Superior temporal gyrus (tissue), 1 donor: ENCODE data around the gene TRIM46.
A peak's percentile ranks its signal among the peaks of the same experiment; 100 is the strongest.

Source experiments
- DNase-seq: peaks from one replicate; pipeline ENCODE4 v3.0.0-alpha.2; 2016; ENCODE audit errors: extremely low spot score

Gene TRIM46

GRCh38 chr1:155173478-155174323, at the start of gene TRIM46:
TRIM46 (plus strand) TSS chr1:155173849; CDS start chr1:155173967, 118 bp downstream.
- DNase-seq, result peak; percentile 13

GRCh38 chr1:155124503-155125463, 48.9 kb upstream of the TRIM46 start:
- peak; percentile 16 for DNase-seq

- peak; percentile 41 for DNase-seq
These were observed 48.1 kb upstream of the TRIM46 start for GRCh38 chr1:155125511-155125945.

GRCh38 chr1:155125946-155126555, 47.6 kb upstream of the TRIM46 start:
- peak; percentile 83 for DNase-seq

GRCh38 chr1:155126556-155127104, 47.0 kb upstream of the TRIM46 start:
- DNase-seq, result no peak

GRCh38 chr1:155127105-155127966, 46.3 kb upstream of the TRIM46 start, which contains the start of gene EFNA1:
EFNA1 (plus strand) TSS chr1:155127876; CDS start chr1:155127978, 102 bp downstream.
- DNase-seq, result peak; percentile 97

GRCh38 chr1:155127967-155128754, 45.5 kb upstream of the TRIM46 start:
- DNase-seq, result peak; percentile 23

- peak; percentile 66 for DNase-seq
These were observed 44.7 kb upstream of the TRIM46 start for GRCh38 chr1:155128755-155129473.

- no peak for DNase-seq
These were observed 43.2 kb upstream of the TRIM46 start for GRCh38 chr1:155130272-155131006.

- no peak for DNase-seq
These were observed 42.4 kb upstream of the TRIM46 start for GRCh38 chr1:155131285-155131684.

GRCh38 chr1:155131856-155132255, 41.8 kb upstream of the TRIM46 start:
- no peak for DNase-seq

GRCh38 chr1:155133799-155134281, 39.8 kb upstream of the TRIM46 start:
- DNase-seq, result no peak

GRCh38 chr1:155134322-155134721, 39.3 kb upstream of the TRIM46 start:
- no peak for DNase-seq

GRCh38 chr1:155134880-155135414, 38.7 kb upstream of the TRIM46 start:
- DNase-seq, result no peak

GRCh38 chr1:155135415-155136028, 38.1 kb upstream of the TRIM46 start, which contains the start of gene SLC50A1:
SLC50A1 (plus strand) TSS chr1:155135852; CDS start chr1:155135912, 60 bp downstream.
- DNase-seq, result peak; percentile 90

- peak; percentile 11 for DNase-seq
These were observed 36.9 kb upstream of the TRIM46 start for GRCh38 chr1:155136748-155137147.
